MM.1S (cell line): Measurements from ENCODE around the gene CDRT4.

Experiments used
- DNase-seq: peaks from one replicate; pipeline ENCODE4 v3.0.0-alpha.2; 2015
- H2AFZ ChIP-seq: fragments of 300-600 bp; sonication (generic); 2 replicates; pipeline ENCODE4 v1.6.0; 2016; ENCODE audit warnings: antibody characterized with exemption, low read length
- H3F3A ChIP-seq: fragments of 300-600 bp; sonication (generic); 2 replicates; pipeline ENCODE4 v1.6.1; 2016; ENCODE audit warnings: mild to moderate bottlenecking, antibody characterized with exemption, low read length, moderate library complexity, mixed read lengths; ENCODE audit not compliant: insufficient read depth
- H3K27ac ChIP-seq: fragments of 300-600 bp; sonication (generic); 2 replicates; pipeline ENCODE4 v1.5.1; 2016; ENCODE audit warnings: mild to moderate bottlenecking, low read length
- H3K27me3 ChIP-seq: fragments of 300-600 bp; sonication (generic); replicated peaks from 2 replicates; pipeline ENCODE4 v1.6.0; 2016; ENCODE audit warnings: low read length; ENCODE audit not compliant: insufficient read depth
- H3K36me3 ChIP-seq: fragments of 300-600 bp; sonication (generic); replicated peaks from 2 replicates; pipeline ENCODE4 v1.6.1; 2016; ENCODE audit warnings: mild to moderate bottlenecking, low read length, mixed read lengths; ENCODE audit not compliant: insufficient read depth
- H3K4me1 ChIP-seq: fragments of 300-600 bp; sonication (generic); 2 replicates; pipeline ENCODE4 v1.6.1; 2016; ENCODE audit warnings: low read length, mixed read lengths
- H3K4me2 ChIP-seq: fragments of 300-600 bp; sonication (generic); 2 replicates; pipeline ENCODE4 v1.6.0; 2016; ENCODE audit warnings: low read depth, low read length
- H3K4me3 ChIP-seq: fragments of 300-600 bp; sonication (generic); 2 replicates; pipeline ENCODE4 v1.5.1; 2016; ENCODE audit warnings: low read length, mixed read lengths
- H3K79me2 ChIP-seq: fragments of 300-600 bp; sonication (generic); 2 replicates; pipeline ENCODE4 v1.6.1; 2016; ENCODE audit warnings: mixed run types, low read length, mixed read lengths
- H3K9ac ChIP-seq: fragments of 300-600 bp; sonication (generic); 2 replicates; pipeline ENCODE4 v1.6.1; 2016; ENCODE audit warnings: low read length, mixed read lengths
- H3K9me2 ChIP-seq: fragments of 300-600 bp; sonication (generic); replicated peaks from 2 replicates; pipeline ENCODE4 v1.6.1; 2016; ENCODE audit warnings: mild to moderate bottlenecking, low read length, mixed read lengths; ENCODE audit not compliant: insufficient read depth
- H3K9me3 ChIP-seq: fragments of 300-600 bp; sonication (generic); replicated peaks from 2 replicates; pipeline ENCODE4 v1.6.1; 2016; ENCODE audit warnings: mild to moderate bottlenecking, low read length, mixed read lengths; ENCODE audit not compliant: insufficient read depth
- H4K20me1 ChIP-seq: fragments of 300-600 bp; sonication (generic); 2 replicates; pipeline ENCODE4 v1.6.1; 2016; ENCODE audit warnings: mild to moderate bottlenecking, low read length, moderate library complexity, mixed read lengths; ENCODE audit not compliant: insufficient read depth
- EZH2 ChIP-seq: fragments of 300-600 bp; sonication (generic); optimal IDR thresholded peaks from 2 replicates; pipeline ENCODE3; 2017; ENCODE audit warnings: low read depth, mild to moderate bottlenecking, antibody characterized with exemption, low read length, mixed read lengths
- EZH2phosphoT487 ChIP-seq: fragments of 300-600 bp; sonication (generic); IDR thresholded peaks from 2 replicates; pipeline ENCODE4 v1.6.1; 2018; ENCODE audit warnings: antibody characterized with exemption, low read length
- TF ChIP-seq, protein P1 (sequence below): fragments of 300-600 bp; sonication (generic); IDR thresholded peaks from 2 replicates; pipeline ENCODE4 v1.5.1; 2016; ENCODE audit warnings: antibody characterized with exemption, low read length, mixed read lengths

CDRT4 gene

DNA sequence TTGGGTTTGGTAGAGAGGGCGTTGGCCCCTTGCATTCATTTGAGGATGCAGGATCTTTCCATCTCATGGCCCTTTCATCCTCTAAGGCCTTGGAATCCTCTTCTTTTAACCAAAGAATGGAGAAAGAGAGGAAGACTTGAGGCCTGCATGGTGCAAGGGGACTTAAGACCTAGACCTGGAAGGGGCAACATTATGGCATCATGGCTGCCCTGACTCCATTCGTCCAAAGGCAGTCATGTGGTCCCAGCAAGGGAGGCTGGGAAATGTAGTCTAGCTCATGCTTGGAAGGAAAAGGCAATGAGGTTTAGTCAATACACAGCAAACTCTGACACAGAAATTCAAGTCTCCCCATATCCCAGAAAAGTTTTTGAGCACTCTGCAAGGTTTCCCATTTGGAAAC, 30.7 kb upstream of the CDRT4 start:
- no peak overlapping the region for H3K4me2 ChIP-seq

DNA sequence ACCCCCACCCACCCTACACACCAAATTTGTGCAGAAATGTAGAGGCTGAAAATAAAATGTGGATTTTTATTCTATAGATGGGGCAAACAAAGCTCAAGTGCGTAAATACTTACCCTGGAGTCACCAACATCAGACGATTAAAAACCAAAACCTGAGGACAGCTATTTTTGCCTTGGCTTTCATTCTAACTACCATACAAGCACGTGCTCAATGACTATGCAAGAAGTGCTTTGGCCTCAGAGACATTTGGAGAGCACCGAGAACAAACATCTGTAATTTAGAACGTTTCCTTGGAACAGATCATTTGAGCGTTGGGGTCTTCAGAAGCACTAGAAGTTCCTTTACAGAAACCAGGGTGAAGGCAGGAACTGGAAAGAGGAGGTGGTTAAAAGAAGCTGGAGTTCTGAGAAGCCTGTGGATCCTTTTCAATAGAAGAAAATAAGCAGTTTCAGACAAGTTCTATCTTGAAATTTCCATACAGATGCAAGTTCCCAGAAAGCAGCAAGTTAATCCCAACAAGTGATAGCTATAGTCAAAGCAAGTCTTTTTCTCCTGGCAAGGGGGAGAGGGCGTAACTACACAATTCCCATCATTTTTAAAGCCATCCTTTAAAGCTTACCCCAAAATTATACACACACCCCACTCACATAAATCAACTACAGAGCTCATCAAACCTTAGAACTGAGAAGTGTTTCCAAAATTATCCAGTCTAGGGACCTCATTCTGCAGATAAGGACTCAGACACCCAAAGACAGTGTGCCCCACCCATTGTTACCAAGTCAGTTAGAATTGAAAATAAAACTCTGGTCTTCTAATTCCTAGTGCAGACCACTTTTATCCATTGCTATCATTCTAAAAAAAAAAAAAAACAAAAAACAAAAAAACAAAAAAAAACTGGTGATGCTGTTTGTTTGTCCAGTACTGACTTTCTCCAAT, 29.6 kb upstream of the CDRT4 start:
- no peak overlapping the region for H3K9ac ChIP-seq
- H4K20me1 ChIP-seq, result no peaks in the 10 kb centered on the region
- no peaks in the 10 kb centered on the region for H3F3A ChIP-seq
- H3K79me2 ChIP-seq, result no peaks in the 10 kb centered on the region
- no peak overlapping the region for H2AFZ ChIP-seq
- no peaks in the 10 kb centered on the region for H3K4me1 ChIP-seq
- no peaks in the 10 kb centered on the region for H3K9me3 ChIP-seq
- no peaks in the 10 kb centered on the region for H3K36me3 ChIP-seq
- TF ChIP-seq, protein P1, sequence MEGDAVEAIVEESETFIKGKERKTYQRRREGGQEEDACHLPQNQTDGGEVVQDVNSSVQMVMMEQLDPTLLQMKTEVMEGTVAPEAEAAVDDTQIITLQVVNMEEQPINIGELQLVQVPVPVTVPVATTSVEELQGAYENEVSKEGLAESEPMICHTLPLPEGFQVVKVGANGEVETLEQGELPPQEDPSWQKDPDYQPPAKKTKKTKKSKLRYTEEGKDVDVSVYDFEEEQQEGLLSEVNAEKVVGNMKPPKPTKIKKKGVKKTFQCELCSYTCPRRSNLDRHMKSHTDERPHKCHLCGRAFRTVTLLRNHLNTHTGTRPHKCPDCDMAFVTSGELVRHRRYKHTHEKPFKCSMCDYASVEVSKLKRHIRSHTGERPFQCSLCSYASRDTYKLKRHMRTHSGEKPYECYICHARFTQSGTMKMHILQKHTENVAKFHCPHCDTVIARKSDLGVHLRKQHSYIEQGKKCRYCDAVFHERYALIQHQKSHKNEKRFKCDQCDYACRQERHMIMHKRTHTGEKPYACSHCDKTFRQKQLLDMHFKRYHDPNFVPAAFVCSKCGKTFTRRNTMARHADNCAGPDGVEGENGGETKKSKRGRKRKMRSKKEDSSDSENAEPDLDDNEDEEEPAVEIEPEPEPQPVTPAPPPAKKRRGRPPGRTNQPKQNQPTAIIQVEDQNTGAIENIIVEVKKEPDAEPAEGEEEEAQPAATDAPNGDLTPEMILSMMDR, result no peak
- TF ChIP-seq EZH2 (no peak), EZH2phosphoT487 (no peak)
- H3K4me2 ChIP-seq, result no peak overlapping the region
- no peaks in the 10 kb centered on the region for H3K27me3 ChIP-seq
- no peak overlapping the region for H3K27ac ChIP-seq
- no peak for DNase-seq
- no peak overlapping the region for H3K4me3 ChIP-seq
- no peaks in the 10 kb centered on the region for H3K9me2 ChIP-seq

More for the DNA sequence above, 30.7 kb upstream of the CDRT4 start:
- no peak for DNase-seq
- TF ChIP-seq EZH2phosphoT487 (no peak), EZH2 (no peak)
- TF ChIP-seq, protein P1, result no peak
- no peaks in the 10 kb centered on the region for H3K27me3 ChIP-seq
- no peaks in the 10 kb centered on the region for H3K9me2 ChIP-seq
- no peaks in the 10 kb centered on the region for H3K9me3 ChIP-seq
- H3K36me3 ChIP-seq, result no peaks in the 10 kb centered on the region
- no peak overlapping the region for H2AFZ ChIP-seq
- no peaks in the 10 kb centered on the region for H3F3A ChIP-seq
- no peaks in the 10 kb centered on the region for H3K79me2 ChIP-seq
- no peaks in the 10 kb centered on the region for H3K4me1 ChIP-seq
- no peak overlapping the region for H3K4me3 ChIP-seq
- no peaks in the 10 kb centered on the region for H4K20me1 ChIP-seq
- H3K9ac ChIP-seq, result no peak overlapping the region
- no peak overlapping the region for H3K27ac ChIP-seq

GRCh38 chr17:15494821-15495220, 27.4 kb upstream of the CDRT4 start:
- Histone ChIP-seq H3K27ac (no peak overlapping the region), H3K4me1 (no peaks in the 10 kb centered on the region), H3K4me3 (no peak overlapping the region), H3K27me3 (no peaks in the 10 kb centered on the region), H3K9me3 (no peaks in the 10 kb centered on the region), H3K9ac (no peak overlapping the region), H4K20me1 (no peaks in the 10 kb centered on the region), H3F3A (no peaks in the 10 kb centered on the region), H2AFZ (no peak overlapping the region), H3K79me2 (no peaks in the 10 kb centered on the region), H3K36me3 (no peaks in the 10 kb centered on the region), H3K9me2 (no peaks in the 10 kb centered on the region), H3K4me2 (no peak overlapping the region)
- TF ChIP-seq, protein P1, result no peak
- TF ChIP-seq EZH2phosphoT487 (no peak), EZH2 (no peak)
- no peak for DNase-seq
